Measurements from ENCODE around the gene ARID5B. TPM values are rescaled to one million over a fixed set of nuclear protein-coding genes. Genes with fewer than 3 reads are reported as not detected.

The ARID5B gene
- total and polyA plus RNA-seq, 2 donors (not counting 3 experiments of a cell fraction or from before 2014, with no cell fraction given), result 5.6 to 8.9 TPM

DNA sequence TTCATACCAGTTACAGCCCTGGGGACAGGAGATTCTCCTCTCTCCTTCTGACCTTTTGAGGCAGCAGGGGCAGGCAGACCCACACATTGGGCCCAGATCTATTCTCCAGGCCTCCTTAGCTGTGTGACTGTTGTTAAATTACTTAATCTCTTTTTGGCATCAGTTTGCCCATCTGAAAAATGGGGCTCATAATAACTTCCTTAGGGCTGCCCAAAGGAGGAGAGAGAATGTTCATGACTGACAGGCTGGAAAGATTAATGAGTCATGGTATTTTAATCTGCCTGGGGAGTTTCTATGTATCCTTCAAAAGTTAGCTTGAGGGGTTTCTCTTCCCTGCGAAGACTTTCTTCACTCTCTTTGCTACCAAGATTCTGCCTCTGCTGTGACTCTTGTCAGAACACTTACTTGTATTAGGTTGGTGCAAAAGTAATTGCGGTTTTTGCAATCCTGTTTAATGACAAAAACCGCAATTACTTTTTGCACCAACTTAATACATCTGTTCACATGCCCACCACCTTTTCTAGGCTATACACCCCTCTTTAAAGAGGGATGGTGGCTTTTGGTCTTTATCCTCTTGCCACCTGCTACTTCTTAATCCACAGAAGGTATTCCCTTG is 83.4 kb downstream of the ARID5B start:
- no peaks in the 10 kb centered on the region for H3K27me3 ChIP-seq (ENCODE audit: control insufficient read depth in 2 of 2, insufficient read depth in 2 of 2, low read length in 2 of 2)
- no TSS peak for BruUV-seq (replicated peaks)
- no peaks in the 10 kb centered on the region for H3K4me1 ChIP-seq (ENCODE audit: control insufficient read depth, extremely low read depth, insufficient read depth, low read length)
- no peaks in the 10 kb centered on the region for H3K79me2 ChIP-seq (ENCODE audit: control insufficient read depth, insufficient read depth, low read length)
- no peak overlapping the region for H2AFZ ChIP-seq (ENCODE audit: low read depth, low read length)
- dilution Hi-C loops (cut with MboI; ENCODE audit: extremely low pct_ligation_motif_present, low sequenced_read_pairs), result no loop called here
- CTCF ChIA-PET, result no interaction called here
- H3K4me2 ChIP-seq (ENCODE audit: insufficient read depth, low read length), result no peak overlapping the region
- no peaks in the 10 kb centered on the region for H3K9me3 ChIP-seq (replicated peaks; ENCODE audit: control insufficient read depth, insufficient read depth, low read length)
- POLR2A ChIA-PET, result no interaction called here
- intact Hi-C loops (cut with micrococcal nuclease), result no loop called here
- no peaks in the 10 kb centered on the region for H3K9me1 ChIP-seq (replicated peaks; ENCODE audit: control insufficient read depth, extremely low read depth, insufficient read depth, low read length)
- TF ChIP-seq JUN (IDR thresholded peaks at IDR 0.05; ENCODE audit: borderline replicate concordance, insufficient read depth, insufficient read length, low read depth) (no peak), POLR2AphosphoS5 (IDR thresholded peaks at IDR 0.05; ENCODE audit: insufficient read depth, low read depth, low read length) (no peak), MYC (IDR thresholded peaks at IDR 0.05; ENCODE audit: low read depth, low read length) (no peak), EZH2 (IDR thresholded peaks at IDR 0.05; ENCODE audit: borderline replicate concordance, low read depth, low read length, severe bottlenecking) (no peak), POLR2A (IDR thresholded peaks at IDR 0.05; ENCODE audit: low read depth, low read length) (no peak), GATA2 (IDR thresholded peaks at IDR 0.05; ENCODE audit: insufficient read depth, insufficient read length, low read depth, low read length) (no peak), FOS (IDR thresholded peaks at IDR 0.05; ENCODE audit: borderline replicate concordance, insufficient read depth, low read length) (no peak)
- TF ChIP-seq, protein P1, sequence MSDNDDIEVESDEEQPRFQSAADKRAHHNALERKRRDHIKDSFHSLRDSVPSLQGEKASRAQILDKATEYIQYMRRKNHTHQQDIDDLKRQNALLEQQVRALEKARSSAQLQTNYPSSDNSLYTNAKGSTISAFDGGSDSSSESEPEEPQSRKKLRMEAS (IDR thresholded peaks at IDR 0.05; ENCODE audit: insufficient read depth, insufficient read length), result no peak
- TF ChIP-seq, protein P2, sequence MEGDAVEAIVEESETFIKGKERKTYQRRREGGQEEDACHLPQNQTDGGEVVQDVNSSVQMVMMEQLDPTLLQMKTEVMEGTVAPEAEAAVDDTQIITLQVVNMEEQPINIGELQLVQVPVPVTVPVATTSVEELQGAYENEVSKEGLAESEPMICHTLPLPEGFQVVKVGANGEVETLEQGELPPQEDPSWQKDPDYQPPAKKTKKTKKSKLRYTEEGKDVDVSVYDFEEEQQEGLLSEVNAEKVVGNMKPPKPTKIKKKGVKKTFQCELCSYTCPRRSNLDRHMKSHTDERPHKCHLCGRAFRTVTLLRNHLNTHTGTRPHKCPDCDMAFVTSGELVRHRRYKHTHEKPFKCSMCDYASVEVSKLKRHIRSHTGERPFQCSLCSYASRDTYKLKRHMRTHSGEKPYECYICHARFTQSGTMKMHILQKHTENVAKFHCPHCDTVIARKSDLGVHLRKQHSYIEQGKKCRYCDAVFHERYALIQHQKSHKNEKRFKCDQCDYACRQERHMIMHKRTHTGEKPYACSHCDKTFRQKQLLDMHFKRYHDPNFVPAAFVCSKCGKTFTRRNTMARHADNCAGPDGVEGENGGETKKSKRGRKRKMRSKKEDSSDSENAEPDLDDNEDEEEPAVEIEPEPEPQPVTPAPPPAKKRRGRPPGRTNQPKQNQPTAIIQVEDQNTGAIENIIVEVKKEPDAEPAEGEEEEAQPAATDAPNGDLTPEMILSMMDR (IDR thresholded peaks at IDR 0.05; ENCODE audit: extremely low read depth in 1 of 2, insufficient read depth in 1 of 2, low read depth in 1 of 2, low read length in 2 of 2), result no peak
- DNase-seq (ENCODE audit: low read depth, low spot score) (no peak), FAIRE-seq (no peak)
- H3K4me3 ChIP-seq (replicated peaks in 1 of 3; ENCODE audit: insufficient read depth in 1 of 3, low read depth in 1 of 3, low read length in 3 of 3), result no peak overlapping the region
- H3K27ac ChIP-seq (ENCODE audit: insufficient read depth, low read depth, low read length), result no peak overlapping the region
- no peak overlapping the region for H3K9ac ChIP-seq (replicated peaks; ENCODE audit: extremely low read depth, insufficient read depth, low read length)
- H4K20me1 ChIP-seq (replicated peaks; ENCODE audit: control insufficient read depth, extremely low read depth, insufficient read depth, low read length), result no peaks in the 10 kb centered on the region
- H3K36me3 ChIP-seq (ENCODE audit: control insufficient read depth in 2 of 2, extremely low read depth in 1 of 2, insufficient read depth in 2 of 2, low read length in 2 of 2), result no peaks in the 10 kb centered on the region

All from endothelial cell of umbilical vein (primary cell).